Inferior parietal cortex (tissue), 1 donor: ENCODE data around the gene PRKAB1.
A peak's percentile ranks its signal among the peaks of the same experiment; 100 is the strongest.
"Not testable (repeated sequence)": the region's sequence is repeated elsewhere in the genome, so short reads cannot be mapped to it uniquely, and the experiment has no call there.

ENCODE experiments used
- DNase-seq: peaks from one replicate; pipeline ENCODE4 v3.0.0-alpha.2; 2016; ENCODE audit errors: extremely low spot score

PRKAB1 gene

GRCh38 chr12:119667577-119668323, at the start of gene PRKAB1:
Gene PRKAB1 (plus strand): TSS chr12:119668133. CDS start chr12:119668245, 112 bp downstream.
- peak; percentile 97 for DNase-seq

GRCh38 chr12:119618328-119618896, 49.5 kb upstream of the PRKAB1 start:
- not testable (repeated sequence) for DNase-seq

- no peak for DNase-seq
These were observed 47.4 kb upstream of the PRKAB1 start for GRCh38 chr12:119620490-119620889.

- no peak for DNase-seq
These were observed 46.1 kb upstream of the PRKAB1 start for GRCh38 chr12:119621878-119622277.

GRCh38 chr12:119624966-119625365, 43.0 kb upstream of the PRKAB1 start:
- DNase-seq: no peak

GRCh38 chr12:119627019-119627643, 40.8 kb upstream of the PRKAB1 start:
- DNase-seq: no peak

- no peak for DNase-seq
These were observed 40.2 kb upstream of the PRKAB1 start for GRCh38 chr12:119627686-119628085.

GRCh38 chr12:119630223-119630780, 37.6 kb upstream of the PRKAB1 start:
- DNase-seq: no peak

GRCh38 chr12:119630962-119631550, 36.9 kb upstream of the PRKAB1 start:
- DNase-seq: no peak

GRCh38 chr12:119631930-119632678, 35.8 kb upstream of the PRKAB1 start:
- no peak for DNase-seq

- DNase-seq: no peak
These were observed 33.2 kb upstream of the PRKAB1 start for GRCh38 chr12:119634743-119635142.

GRCh38 chr12:119642986-119643385, 24.9 kb upstream of the PRKAB1 start:
- DNase-seq: no peak

- DNase-seq: no peak
These were observed 23.0 kb upstream of the PRKAB1 start for GRCh38 chr12:119644930-119645329.

GRCh38 chr12:119645535-119646059, 22.3 kb upstream of the PRKAB1 start:
- DNase-seq: no peak

GRCh38 chr12:119649202-119649808, 18.6 kb upstream of the PRKAB1 start:
- peak; percentile 29 for DNase-seq

GRCh38 chr12:119652665-119653064, 15.3 kb upstream of the PRKAB1 start:
- no peak for DNase-seq

- DNase-seq: not testable (repeated sequence)
These were observed 10.9 kb upstream of the PRKAB1 start for GRCh38 chr12:119657001-119657400.

- DNase-seq: not testable (repeated sequence)
These were observed 9.8 kb upstream of the PRKAB1 start for GRCh38 chr12:119658166-119658565.

GRCh38 chr12:119659289-119659897, 8.5 kb upstream of the PRKAB1 start:
- peak; percentile 68 for DNase-seq

- DNase-seq: no peak
These were observed 7.9 kb upstream of the PRKAB1 start for GRCh38 chr12:119660076-119660475.
